GM23338 (cell line): ENCODE results near the gene SYT7. TPM values are rescaled to one million over a fixed set of nuclear protein-coding genes. Genes with fewer than 3 reads are reported as not detected.

Source experiments
- ATAC-seq: fragments of 200-7000 bp; cut with Tn5 transposase; 3 replicates; pipeline ENCODE4 v1.9.1; 2020
- DNase-seq: peaks from one replicate; pipeline ENCODE4 v3.0.0-alpha.2; 2015; ENCODE audit warnings: low spot score
- H2AFZ ChIP-seq: fragments of 200-600 bp; sonication (generic); 2 replicates; pipeline ENCODE4 v1.8.0; 2016; ENCODE audit warnings: antibody characterized with exemption, mild to moderate bottlenecking, moderate library complexity
- H3F3A ChIP-seq: fragments of 200-600 bp; sonication (generic); replicated peaks from 2 replicates; pipeline ENCODE4 v1.8.0; 2017; ENCODE audit warnings: antibody characterized with exemption, mixed run types, low read depth
- H3K27ac ChIP-seq: fragments of 200-600 bp; sonication (generic); 2 replicates; pipeline ENCODE4 v1.6.1; 2016; ENCODE audit warnings: low read depth
- H3K27me3 ChIP-seq: fragments of 200-600 bp; sonication (generic); 2 replicates; pipeline ENCODE4 v1.8.0; 2016; ENCODE audit warnings: mild to moderate bottlenecking, mixed run types, moderate library complexity; ENCODE audit not compliant: insufficient read depth
- H3K36me3 ChIP-seq: fragments of 200-600 bp; sonication (generic); 2 replicates; pipeline ENCODE4 v1.8.0; 2016; ENCODE audit warnings: mild to moderate bottlenecking; ENCODE audit not compliant: insufficient read depth
- H3K4me1 ChIP-seq: fragments of 200-600 bp; sonication (generic); 2 replicates; pipeline ENCODE4 v1.8.0; 2016; ENCODE audit warnings: mild to moderate bottlenecking, moderate library complexity; ENCODE audit not compliant: insufficient read depth
- H3K4me2 ChIP-seq: fragments of 200-600 bp; sonication (generic); 2 replicates; pipeline ENCODE4 v1.7.1; 2017; ENCODE audit warnings: mixed run types
- H3K4me3 ChIP-seq: fragments of 200-600 bp; sonication (generic); 2 replicates; pipeline ENCODE4 v1.6.1; 2016; ENCODE audit warnings: mixed run types
- H3K79me2 ChIP-seq: fragments of 200-600 bp; sonication (generic); replicated peaks from 2 replicates; pipeline ENCODE4 v1.8.0; 2017; ENCODE audit warnings: mild to moderate bottlenecking; ENCODE audit not compliant: insufficient read depth
- H3K9me2 ChIP-seq: fragments of 200-600 bp; sonication (generic); 2 replicates; pipeline ENCODE4 v1.8.0; 2017; ENCODE audit not compliant: insufficient read depth
- H4K20me1 ChIP-seq: fragments of 200-600 bp; sonication (generic); replicated peaks from 2 replicates; pipeline ENCODE4 v1.8.0; 2017; ENCODE audit warnings: mild to moderate bottlenecking; ENCODE audit not compliant: insufficient read depth
- H3K27ac Mint-ChIP-seq: 2 replicates; pipeline ENCODE4 v1.8.0; 2020; ENCODE audit warnings: inconsistent platforms, mild to moderate bottlenecking, moderate library complexity, mixed read lengths
- H3K27me3 Mint-ChIP-seq: 3 replicates; pipeline ENCODE4 v1.8.0; 2022; ENCODE audit warnings: low read depth, mild to moderate bottlenecking, moderate library complexity, mixed read lengths, inconsistent platforms; ENCODE audit not compliant: insufficient read depth, poor library complexity
- H3K36me3 Mint-ChIP-seq: 3 replicates; pipeline ENCODE4 v1.8.0; 2021; ENCODE audit warnings: low read depth, mild to moderate bottlenecking, inconsistent platforms, moderate library complexity, mixed read lengths
- H3K4me1 Mint-ChIP-seq: 3 replicates; pipeline ENCODE4 v1.8.0; 2020; ENCODE audit warnings: mild to moderate bottlenecking, inconsistent platforms, mixed read lengths
- H3K4me3 Mint-ChIP-seq: 3 replicates; pipeline ENCODE4 v1.8.0; 2021; ENCODE audit warnings: moderate library complexity, mild to moderate bottlenecking, inconsistent platforms, mixed read lengths
- H3K9me3 Mint-ChIP-seq: 3 replicates; pipeline ENCODE4 v1.8.0; 2020; ENCODE audit warnings: moderate library complexity, mild to moderate bottlenecking, inconsistent platforms, mixed read lengths
- CREB1 ChIP-seq: fragments of 250-450 bp; sonication (Bioruptor Pico); IDR thresholded peaks from 2 replicates; pipeline ENCODE4 v1.5.0; 2020; ENCODE audit warnings: low read depth, mild to moderate bottlenecking, moderate library complexity
- EZH2 ChIP-seq: fragments of 200-600 bp; sonication (generic); IDR thresholded peaks from one replicate; pipeline ENCODE4 v1.8.0; 2017; ENCODE audit warnings: antibody characterized with exemption, mild to moderate bottlenecking, low read depth; ENCODE audit not compliant: unreplicated experiment
- EZH2phosphoT487 ChIP-seq: fragments of 200-600 bp; sonication (generic); IDR thresholded peaks from one replicate; pipeline ENCODE4 v1.8.1; 2018; ENCODE audit warnings: antibody characterized with exemption; ENCODE audit not compliant: unreplicated experiment
- JUNB ChIP-seq: IDR thresholded peaks from one replicate; pipeline ENCODE4 v1.6.1; 2016; ENCODE audit warnings: antibody characterized with exemption; ENCODE audit not compliant: unreplicated experiment
- NANOG ChIP-seq: IDR thresholded peaks from 2 replicates; pipeline ENCODE4 v1.6.1; 2016; ENCODE audit warnings: antibody characterized with exemption, borderline replicate concordance
- POLR2AphosphoS5 ChIP-seq: IDR thresholded peaks from 2 replicates; pipeline ENCODE4 v1.6.1; 2016; ENCODE audit warnings: antibody characterized with exemption, low read depth
- STAT1 ChIP-seq: IDR thresholded peaks from one replicate; pipeline ENCODE4 v1.6.1; 2016; ENCODE audit warnings: antibody characterized with exemption; ENCODE audit not compliant: unreplicated experiment
- ZNF114 ChIP-seq: fragments of 250-450 bp; sonication (Bioruptor Pico); IDR thresholded peaks from 2 replicates; pipeline ENCODE4 v1.5.0; 2020; ENCODE audit warnings: mild to moderate bottlenecking, moderate library complexity
- ZNF331 ChIP-seq: fragments of 250-450 bp; sonication (Bioruptor Pico); IDR thresholded peaks from 2 replicates; pipeline ENCODE4 v1.5.0; 2020; ENCODE audit warnings: low read depth, mild to moderate bottlenecking, moderate library complexity
- polyA plus RNA-seq: library from polyadenylated mRNA; unstranded; fragments of >200 nt; fragmentation: Nextera tagmentation; extraction: Ambion mirVana; gene quantifications from 2 replicates; pipeline ENCODE4 v1.2.1, GENCODE V29; 2016
- total RNA-seq: library from RNA; depleted of rRNA; stranded (reverse); fragments of >200 nt; shearing (Covaris generic); gene quantifications from 2 replicates; pipeline ENCODE4 v1.2.3, GENCODE V29; 2014
- TF ChIP-seq, protein P1 (sequence below): fragments of 250-450 bp; sonication (Bioruptor Pico); IDR thresholded peaks from 2 replicates; pipeline ENCODE4 v1.5.0; 2020; ENCODE audit warnings: mild to moderate bottlenecking, moderate library complexity
- TF ChIP-seq, protein P2 (sequence below): IDR thresholded peaks from 2 replicates; pipeline ENCODE4 v1.6.1; 2016; ENCODE audit warnings: antibody characterized with exemption
- TF ChIP-seq, protein P3 (sequence below), 2 experiments: fragments of 200-600 bp in 1 of 2; sonication (generic) in 1 of 2; conservative IDR thresholded peaks; 2 replicates each; pipeline versions ENCODE4 v1.5.1 to v1.6.1; 2016 to 2017; ENCODE audit warnings: antibody characterized with exemption in 2 of 2, low read depth in 2 of 2, mild to moderate bottlenecking in 2 of 2, moderate library complexity in 1 of 2
- TF ChIP-seq, protein P4 (sequence below): IDR thresholded peaks from one replicate; pipeline ENCODE4 v1.6.1; 2018; ENCODE audit warnings: antibody characterized with exemption; ENCODE audit not compliant: unreplicated experiment

Gene SYT7
- total and polyA plus RNA-seq, 2 experiments from 2014 or later, result 1.6 to 10.3 TPM

DNA sequence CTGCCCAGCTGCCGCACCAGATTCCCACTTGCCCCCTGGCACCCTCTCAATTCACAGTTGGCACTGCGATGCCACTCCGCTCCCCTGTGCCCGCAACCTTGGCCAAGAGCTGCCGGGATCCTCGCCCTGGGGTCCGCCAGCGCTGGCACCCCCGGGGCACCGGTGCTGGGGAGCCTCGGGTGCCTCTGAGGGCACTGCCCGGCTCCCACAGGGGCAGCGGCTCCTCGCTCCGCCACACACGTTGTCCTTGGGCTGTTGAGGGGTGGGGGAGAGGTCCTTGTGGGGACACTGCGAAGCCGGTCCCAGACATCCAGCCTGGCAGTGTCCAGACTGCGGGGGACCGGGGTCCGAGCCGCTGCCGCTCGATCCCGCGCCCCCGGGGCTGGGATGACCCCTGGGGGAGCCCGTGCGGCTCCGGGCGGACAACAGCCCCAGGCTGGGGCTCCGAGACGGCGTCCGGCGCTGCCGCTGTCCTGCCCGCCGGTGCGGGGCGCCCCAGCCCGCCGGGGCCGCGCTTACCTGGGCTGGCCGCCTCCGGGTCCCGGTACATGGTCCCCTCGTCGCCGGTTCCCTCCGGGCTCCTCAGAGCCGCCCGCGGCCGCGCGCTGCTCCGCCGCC is 496 bp downstream of the SYT7 start:
- no peak overlapping the region for H3K27ac Mint-ChIP-seq
- Histone ChIP-seq H4K20me1 (no peaks in the 10 kb centered on the region), H3K36me3 (no peaks in the 10 kb centered on the region), H3K4me2 (peak overlapping the region; percentile 98), H2AFZ (no peak overlapping the region; the same call in 1 of the 2 replicates), H3K9me2 (no peaks in the 10 kb centered on the region), H3K4me3 (peak overlapping the region; percentile 80), H3K79me2 (no peaks in the 10 kb centered on the region), H3K27ac (no peak overlapping the region), H3F3A (no peaks in the 10 kb centered on the region), H3K4me1 (no peaks in the 10 kb centered on the region; the same call in 1 of the 2 replicates), H3K27me3 (peaks cover 50% of the 10 kb centered on the region)
- DNase-seq (peak; percentile 45), ATAC-seq (peak; percentile 9)
- TF ChIP-seq ZNF331 (CRISPR knock-in tag) (no peak), EZH2 (peak; percentile 34), CREB1 (no peak), JUNB (no peak), NANOG (no peak), STAT1 (no peak), EZH2phosphoT487 (no peak), POLR2AphosphoS5 (no peak), ZNF114 (no peak)
- TF ChIP-seq, protein P1, sequence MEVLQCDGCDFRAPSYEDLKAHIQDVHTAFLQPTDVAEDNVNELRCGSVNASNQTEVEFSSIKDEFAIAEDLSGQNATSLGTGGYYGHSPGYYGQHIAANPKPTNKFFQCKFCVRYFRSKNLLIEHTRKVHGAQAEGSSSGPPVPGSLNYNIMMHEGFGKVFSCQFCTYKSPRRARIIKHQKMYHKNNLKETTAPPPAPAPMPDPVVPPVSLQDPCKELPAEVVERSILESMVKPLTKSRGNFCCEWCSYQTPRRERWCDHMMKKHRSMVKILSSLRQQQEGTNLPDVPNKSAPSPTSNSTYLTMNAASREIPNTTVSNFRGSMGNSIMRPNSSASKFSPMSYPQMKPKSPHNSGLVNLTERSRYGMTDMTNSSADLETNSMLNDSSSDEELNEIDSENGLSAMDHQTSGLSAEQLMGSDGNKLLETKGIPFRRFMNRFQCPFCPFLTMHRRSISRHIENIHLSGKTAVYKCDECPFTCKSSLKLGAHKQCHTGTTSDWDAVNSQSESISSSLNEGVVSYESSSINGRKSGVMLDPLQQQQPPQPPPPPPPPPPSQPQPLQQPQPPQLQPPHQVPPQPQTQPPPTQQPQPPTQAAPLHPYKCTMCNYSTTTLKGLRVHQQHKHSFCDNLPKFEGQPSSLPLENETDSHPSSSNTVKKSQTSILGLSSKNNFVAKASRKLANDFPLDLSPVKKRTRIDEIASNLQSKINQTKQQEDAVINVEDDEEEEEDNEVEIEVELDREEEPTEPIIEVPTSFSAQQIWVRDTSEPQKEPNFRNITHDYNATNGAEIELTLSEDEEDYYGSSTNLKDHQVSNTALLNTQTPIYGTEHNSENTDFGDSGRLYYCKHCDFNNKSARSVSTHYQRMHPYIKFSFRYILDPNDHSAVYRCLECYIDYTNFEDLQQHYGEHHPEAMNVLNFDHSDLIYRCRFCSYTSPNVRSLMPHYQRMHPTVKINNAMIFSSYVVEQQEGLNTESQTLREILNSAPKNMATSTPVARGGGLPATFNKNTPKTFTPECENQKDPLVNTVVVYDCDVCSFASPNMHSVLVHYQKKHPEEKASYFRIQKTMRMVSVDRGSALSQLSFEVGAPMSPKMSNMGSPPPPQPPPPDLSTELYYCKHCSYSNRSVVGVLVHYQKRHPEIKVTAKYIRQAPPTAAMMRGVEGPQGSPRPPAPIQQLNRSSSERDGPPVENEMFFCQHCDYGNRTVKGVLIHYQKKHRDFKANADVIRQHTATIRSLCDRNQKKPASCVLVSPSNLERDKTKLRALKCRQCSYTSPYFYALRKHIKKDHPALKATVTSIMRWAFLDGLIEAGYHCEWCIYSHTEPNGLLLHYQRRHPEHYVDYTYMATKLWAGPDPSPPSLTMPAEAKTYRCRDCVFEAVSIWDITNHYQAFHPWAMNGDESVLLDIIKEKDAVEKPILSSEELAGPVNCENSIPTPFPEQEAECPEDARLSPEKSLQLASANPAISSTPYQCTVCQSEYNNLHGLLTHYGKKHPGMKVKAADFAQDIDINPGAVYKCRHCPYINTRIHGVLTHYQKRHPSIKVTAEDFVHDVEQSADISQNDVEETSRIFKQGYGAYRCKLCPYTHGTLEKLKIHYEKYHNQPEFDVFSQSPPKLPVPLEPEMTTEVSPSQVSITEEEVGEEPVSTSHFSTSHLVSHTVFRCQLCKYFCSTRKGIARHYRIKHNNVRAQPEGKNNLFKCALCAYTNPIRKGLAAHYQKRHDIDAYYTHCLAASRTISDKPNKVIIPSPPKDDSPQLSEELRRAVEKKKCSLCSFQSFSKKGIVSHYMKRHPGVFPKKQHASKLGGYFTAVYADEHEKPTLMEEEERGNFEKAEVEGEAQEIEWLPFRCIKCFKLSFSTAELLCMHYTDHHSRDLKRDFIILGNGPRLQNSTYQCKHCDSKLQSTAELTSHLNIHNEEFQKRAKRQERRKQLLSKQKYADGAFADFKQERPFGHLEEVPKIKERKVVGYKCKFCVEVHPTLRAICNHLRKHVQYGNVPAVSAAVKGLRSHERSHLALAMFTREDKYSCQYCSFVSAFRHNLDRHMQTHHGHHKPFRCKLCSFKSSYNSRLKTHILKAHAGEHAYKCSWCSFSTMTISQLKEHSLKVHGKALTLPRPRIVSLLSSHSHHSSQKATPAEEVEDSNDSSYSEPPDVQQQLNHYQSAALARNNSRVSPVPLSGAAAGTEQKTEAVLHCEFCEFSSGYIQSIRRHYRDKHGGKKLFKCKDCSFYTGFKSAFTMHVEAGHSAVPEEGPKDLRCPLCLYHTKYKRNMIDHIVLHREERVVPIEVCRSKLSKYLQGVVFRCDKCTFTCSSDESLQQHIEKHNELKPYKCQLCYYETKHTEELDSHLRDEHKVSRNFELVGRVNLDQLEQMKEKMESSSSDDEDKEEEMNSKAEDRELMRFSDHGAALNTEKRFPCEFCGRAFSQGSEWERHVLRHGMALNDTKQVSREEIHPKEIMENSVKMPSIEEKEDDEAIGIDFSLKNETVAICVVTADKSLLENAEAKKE, result no peak
- TF ChIP-seq, protein P2, sequence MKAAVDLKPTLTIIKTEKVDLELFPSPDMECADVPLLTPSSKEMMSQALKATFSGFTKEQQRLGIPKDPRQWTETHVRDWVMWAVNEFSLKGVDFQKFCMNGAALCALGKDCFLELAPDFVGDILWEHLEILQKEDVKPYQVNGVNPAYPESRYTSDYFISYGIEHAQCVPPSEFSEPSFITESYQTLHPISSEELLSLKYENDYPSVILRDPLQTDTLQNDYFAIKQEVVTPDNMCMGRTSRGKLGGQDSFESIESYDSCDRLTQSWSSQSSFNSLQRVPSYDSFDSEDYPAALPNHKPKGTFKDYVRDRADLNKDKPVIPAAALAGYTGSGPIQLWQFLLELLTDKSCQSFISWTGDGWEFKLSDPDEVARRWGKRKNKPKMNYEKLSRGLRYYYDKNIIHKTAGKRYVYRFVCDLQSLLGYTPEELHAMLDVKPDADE, result no peak
- TF ChIP-seq, protein P3, sequence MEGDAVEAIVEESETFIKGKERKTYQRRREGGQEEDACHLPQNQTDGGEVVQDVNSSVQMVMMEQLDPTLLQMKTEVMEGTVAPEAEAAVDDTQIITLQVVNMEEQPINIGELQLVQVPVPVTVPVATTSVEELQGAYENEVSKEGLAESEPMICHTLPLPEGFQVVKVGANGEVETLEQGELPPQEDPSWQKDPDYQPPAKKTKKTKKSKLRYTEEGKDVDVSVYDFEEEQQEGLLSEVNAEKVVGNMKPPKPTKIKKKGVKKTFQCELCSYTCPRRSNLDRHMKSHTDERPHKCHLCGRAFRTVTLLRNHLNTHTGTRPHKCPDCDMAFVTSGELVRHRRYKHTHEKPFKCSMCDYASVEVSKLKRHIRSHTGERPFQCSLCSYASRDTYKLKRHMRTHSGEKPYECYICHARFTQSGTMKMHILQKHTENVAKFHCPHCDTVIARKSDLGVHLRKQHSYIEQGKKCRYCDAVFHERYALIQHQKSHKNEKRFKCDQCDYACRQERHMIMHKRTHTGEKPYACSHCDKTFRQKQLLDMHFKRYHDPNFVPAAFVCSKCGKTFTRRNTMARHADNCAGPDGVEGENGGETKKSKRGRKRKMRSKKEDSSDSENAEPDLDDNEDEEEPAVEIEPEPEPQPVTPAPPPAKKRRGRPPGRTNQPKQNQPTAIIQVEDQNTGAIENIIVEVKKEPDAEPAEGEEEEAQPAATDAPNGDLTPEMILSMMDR (conservative IDR thresholded peaks at IDR 0.05; ENCODE audit: low read depth in 2 of 2), result peak in 1 of 2 experiments; percentile 31; a peak in 2 of 4 replicates
- TF ChIP-seq, protein P4, sequence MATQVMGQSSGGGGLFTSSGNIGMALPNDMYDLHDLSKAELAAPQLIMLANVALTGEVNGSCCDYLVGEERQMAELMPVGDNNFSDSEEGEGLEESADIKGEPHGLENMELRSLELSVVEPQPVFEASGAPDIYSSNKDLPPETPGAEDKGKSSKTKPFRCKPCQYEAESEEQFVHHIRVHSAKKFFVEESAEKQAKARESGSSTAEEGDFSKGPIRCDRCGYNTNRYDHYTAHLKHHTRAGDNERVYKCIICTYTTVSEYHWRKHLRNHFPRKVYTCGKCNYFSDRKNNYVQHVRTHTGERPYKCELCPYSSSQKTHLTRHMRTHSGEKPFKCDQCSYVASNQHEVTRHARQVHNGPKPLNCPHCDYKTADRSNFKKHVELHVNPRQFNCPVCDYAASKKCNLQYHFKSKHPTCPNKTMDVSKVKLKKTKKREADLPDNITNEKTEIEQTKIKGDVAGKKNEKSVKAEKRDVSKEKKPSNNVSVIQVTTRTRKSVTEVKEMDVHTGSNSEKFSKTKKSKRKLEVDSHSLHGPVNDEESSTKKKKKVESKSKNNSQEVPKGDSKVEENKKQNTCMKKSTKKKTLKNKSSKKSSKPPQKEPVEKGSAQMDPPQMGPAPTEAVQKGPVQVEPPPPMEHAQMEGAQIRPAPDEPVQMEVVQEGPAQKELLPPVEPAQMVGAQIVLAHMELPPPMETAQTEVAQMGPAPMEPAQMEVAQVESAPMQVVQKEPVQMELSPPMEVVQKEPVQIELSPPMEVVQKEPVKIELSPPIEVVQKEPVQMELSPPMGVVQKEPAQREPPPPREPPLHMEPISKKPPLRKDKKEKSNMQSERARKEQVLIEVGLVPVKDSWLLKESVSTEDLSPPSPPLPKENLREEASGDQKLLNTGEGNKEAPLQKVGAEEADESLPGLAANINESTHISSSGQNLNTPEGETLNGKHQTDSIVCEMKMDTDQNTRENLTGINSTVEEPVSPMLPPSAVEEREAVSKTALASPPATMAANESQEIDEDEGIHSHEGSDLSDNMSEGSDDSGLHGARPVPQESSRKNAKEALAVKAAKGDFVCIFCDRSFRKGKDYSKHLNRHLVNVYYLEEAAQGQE, result no peak
- H3K4me1 Mint-ChIP-seq, result peaks cover 65% of the 10 kb centered on the region
- peaks cover 43% of the 10 kb centered on the region for H3K27me3 Mint-ChIP-seq
- H3K9me3 Mint-ChIP-seq, result no peaks in the 10 kb centered on the region
- no peaks in the 10 kb centered on the region; the same call in 2 of the 3 replicates for H3K36me3 Mint-ChIP-seq
- H3K4me3 Mint-ChIP-seq, result peak overlapping the region; percentile 80
